H9 (cell line): ENCODE data around the gene RNF215. TPM values are rescaled to one million over a fixed set of nuclear protein-coding genes. Genes with fewer than 3 reads are reported as not detected.

Experiments
- DNase-seq: peaks from one replicate; pipeline ENCODE4 v3.0.0-alpha.2; 2017
- H2AFZ ChIP-seq: one replicate; pipeline ENCODE4 v1.6.1; 2013; ENCODE audit warnings: mild to moderate bottlenecking, low read length, control low read depth, moderate library complexity
- H2AK5ac ChIP-seq: 2 replicates; pipeline ENCODE4 v1.6.1; 2013; ENCODE audit warnings: low read length, control low read depth, mixed read lengths; ENCODE audit not compliant: insufficient read length
- H2BK120ac ChIP-seq: one replicate; pipeline ENCODE4 v1.6.1; 2013; ENCODE audit warnings: low read depth, mild to moderate bottlenecking, low read length, control low read depth, inconsistent platforms; ENCODE audit not compliant: poor library complexity, severe bottlenecking
- H2BK12ac ChIP-seq: 2 replicates; pipeline ENCODE4 v1.6.1; 2013; ENCODE audit warnings: low read length, control low read depth, mixed read lengths, low read depth; ENCODE audit not compliant: insufficient read length
- H2BK15ac ChIP-seq: 2 replicates; pipeline ENCODE4 v1.6.1; 2013; ENCODE audit warnings: low read depth, low read length, control low read depth
- H2BK20ac ChIP-seq: one replicate; pipeline ENCODE4 v1.6.1; 2013; ENCODE audit warnings: low read depth, mild to moderate bottlenecking, low read length, control low read depth, inconsistent platforms; ENCODE audit not compliant: poor library complexity, severe bottlenecking
- H2BK5ac ChIP-seq: 2 replicates; pipeline ENCODE4 v1.6.1; 2013; ENCODE audit warnings: low read length, control low read depth, mixed read lengths; ENCODE audit not compliant: insufficient read length
- H3K14ac ChIP-seq: 2 replicates; pipeline ENCODE4 v1.6.1; 2013; ENCODE audit warnings: low read length, control low read depth; ENCODE audit not compliant: insufficient read depth
- H3K18ac ChIP-seq: 2 replicates; pipeline ENCODE4 v1.6.1; 2013; ENCODE audit warnings: low read depth, mild to moderate bottlenecking, mixed read lengths, low read length, control low read depth; ENCODE audit not compliant: insufficient read length
- H3K23ac ChIP-seq: 2 replicates; pipeline ENCODE4 v1.6.1; 2013; ENCODE audit warnings: low read length, control low read depth, mixed read lengths, low read depth; ENCODE audit not compliant: insufficient read length
- H3K23me2 ChIP-seq: 2 replicates; pipeline ENCODE4 v1.6.1; 2013; ENCODE audit warnings: low read depth, mild to moderate bottlenecking, mixed read lengths, low read length, control low read depth; ENCODE audit not compliant: insufficient read length, poor library complexity, severe bottlenecking
- H3K27ac ChIP-seq: 2 replicates; pipeline ENCODE4 v1.5.1; 2013; ENCODE audit warnings: low read length, control low read depth, mixed read lengths, low read depth; ENCODE audit not compliant: insufficient read length
- H3K27me3 ChIP-seq: 2 replicates; pipeline ENCODE4 v1.6.1; 2013; ENCODE audit warnings: low read length, control low read depth, inconsistent platforms; ENCODE audit not compliant: insufficient read depth
- H3K4ac ChIP-seq: 2 replicates; pipeline ENCODE4 v1.6.1; 2013; ENCODE audit warnings: low read depth, mild to moderate bottlenecking, control low read depth, inconsistent platforms, low read length, moderate library complexity
- H3K4me1 ChIP-seq: 2 replicates; pipeline ENCODE4 v1.6.1; 2013; ENCODE audit warnings: low read length, control low read depth, inconsistent platforms; ENCODE audit not compliant: insufficient read depth
- H3K4me2 ChIP-seq: 2 replicates; pipeline ENCODE4 v1.6.1; 2013; ENCODE audit warnings: low read length, control low read depth, mixed read lengths; ENCODE audit not compliant: insufficient read length, insufficient read depth
- H3K56ac ChIP-seq: 2 replicates; pipeline ENCODE4 v1.6.1; 2013; ENCODE audit warnings: low read depth, mild to moderate bottlenecking, mixed read lengths, low read length, control low read depth; ENCODE audit not compliant: insufficient read length
- H3K79me1 ChIP-seq: 2 replicates; pipeline ENCODE4 v1.6.1; 2013; ENCODE audit warnings: low read depth, mild to moderate bottlenecking, moderate library complexity, low read length, control low read depth, inconsistent platforms; ENCODE audit not compliant: insufficient read depth, poor library complexity, severe bottlenecking
- H3K79me2 ChIP-seq: 2 replicates; pipeline ENCODE4 v1.6.1; 2013; ENCODE audit warnings: low read length, control low read depth, inconsistent platforms; ENCODE audit not compliant: insufficient read depth
- H3K9ac ChIP-seq: 2 replicates; pipeline ENCODE4 v1.6.1; 2013; ENCODE audit warnings: low read length, control low read depth, mixed read lengths; ENCODE audit not compliant: insufficient read length; ENCODE audit errors: extremely low read depth
- H3K9me3 ChIP-seq: one replicate; pipeline ENCODE4 v1.6.1; 2013; ENCODE audit warnings: low read depth, low read length, inconsistent platforms; ENCODE audit not compliant: control insufficient read depth
- H3T11ph ChIP-seq: one replicate; pipeline ENCODE4 v1.6.1; 2013; ENCODE audit warnings: mild to moderate bottlenecking, low read length, control low read depth, inconsistent platforms
- H4K20me1 ChIP-seq: one replicate; pipeline ENCODE4 v1.6.1; 2013; ENCODE audit not compliant: control insufficient read depth, insufficient read length, insufficient read depth
- H4K5ac ChIP-seq: 2 replicates; pipeline ENCODE4 v1.6.1; 2013; ENCODE audit warnings: low read depth, mild to moderate bottlenecking, mixed read lengths, low read length, control low read depth; ENCODE audit not compliant: insufficient read length
- H4K8ac ChIP-seq: replicated peaks from 2 replicates; pipeline ENCODE4 v1.6.1; 2013; ENCODE audit warnings: low read length, control low read depth, mixed read lengths, low read depth; ENCODE audit not compliant: insufficient read length
- H4K91ac ChIP-seq: 2 replicates; pipeline ENCODE4 v1.6.1; 2013; ENCODE audit warnings: low read depth, mild to moderate bottlenecking, moderate library complexity, mixed read lengths, low read length, control low read depth; ENCODE audit not compliant: insufficient read length
- H3K27ac Mint-ChIP-seq, 3 experiments: 2 replicates in 2 of 3; 3 replicates in 1 of 3; pipeline ENCODE4 v1.8.0; 2020 to 2021; ENCODE audit warnings: mixed read lengths in 3 of 3, mild to moderate bottlenecking in 1 of 3, moderate library complexity in 1 of 3
- H3K27me3 Mint-ChIP-seq: 2 replicates; pipeline ENCODE4 v1.8.0; 2021; ENCODE audit warnings: low read depth, mild to moderate bottlenecking, moderate library complexity, mixed read lengths
- H3K36me3 Mint-ChIP-seq, 3 experiments: 2 replicates in 2 of 3; 3 replicates in 1 of 3; pipeline ENCODE4 v1.8.0; 2020 to 2021; ENCODE audit warnings: low read depth in 3 of 3, mixed read lengths in 3 of 3; ENCODE audit not compliant: insufficient read depth in 1 of 3
- H3K4me1 Mint-ChIP-seq, 2 experiments: 2 replicates each; pipeline ENCODE4 v1.8.0; 2020; ENCODE audit warnings: mixed read lengths in 2 of 2
- H3K4me3 Mint-ChIP-seq, 2 experiments: 2 replicates in 1 of 2; 3 replicates in 1 of 2; pipeline ENCODE4 v1.8.0; 2020 to 2021; ENCODE audit warnings: mild to moderate bottlenecking in 2 of 2, mixed read lengths in 2 of 2, moderate library complexity in 1 of 2
- H3K9me3 Mint-ChIP-seq, 2 experiments: 2 replicates in 1 of 2; 3 replicates in 1 of 2; pipeline ENCODE4 v1.8.0; 2020; ENCODE audit warnings: mild to moderate bottlenecking in 2 of 2, mixed read lengths in 2 of 2, moderate library complexity in 1 of 2
- CTCF ChIP-seq: fragments of 200-600 bp; sonication (generic); conservative IDR thresholded peaks from 3 replicates; pipeline ENCODE4 v1.8.0; 2021; ENCODE audit warnings: antibody characterized with exemption, mild to moderate bottlenecking
- WGBS: extraction: QIAGEN DNeasy Blood & Tissue Kit; methylation state at CpG from one replicate; pipeline ENCODE4 v1.1.7; 2013; ENCODE audit warnings: missing lambda C conversion rate, low lambda C conversion rate, mixed read lengths; ENCODE audit not compliant: insufficient read length; ENCODE audit errors: extremely low coverage; 5-methylcytosine and 5-hydroxymethylcytosine counted together
- total RNA-seq: library from RNA; stranded (reverse); gene quantifications from 2 replicates; pipeline ENCODE4 v1.2.1, GENCODE V29; 2021

Gene RNF215
- total RNA-seq, 1 experiment from 2014 or later = 24.5 TPM

DNA sequence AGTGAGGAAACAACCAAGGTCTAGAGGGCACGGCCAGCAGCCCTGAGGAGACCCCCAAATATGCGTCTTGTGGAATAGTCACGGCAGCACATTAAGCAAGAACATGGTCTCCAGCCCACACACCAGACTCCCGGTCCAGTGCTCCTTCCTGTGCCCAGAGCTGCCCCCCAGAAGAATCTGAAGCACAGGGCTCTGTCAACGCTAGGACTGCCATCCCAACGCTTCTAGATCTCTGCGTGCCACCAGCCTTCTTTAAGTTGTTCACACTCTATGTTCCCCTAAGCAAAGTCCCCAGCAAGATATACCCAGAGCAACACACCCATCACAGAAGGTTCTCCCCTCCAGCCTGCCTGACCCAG lies 6.1 kb upstream of the RNF215 start:
- no peak overlapping the region for H4K5ac ChIP-seq
- no peak overlapping the region for H3K27ac ChIP-seq
- H2AFZ ChIP-seq = no peak overlapping the region
- H3K27me3 ChIP-seq = peaks cover 4% of the 10 kb centered on the region; the same call in 1 of the 2 replicates
- H3K4me2 ChIP-seq = no peak overlapping the region
- H3K79me1 ChIP-seq = no peaks in the 10 kb centered on the region
- no peak overlapping the region for H3K4me3 Mint-ChIP-seq
- no peak overlapping the region for H3K23ac ChIP-seq
- H3K36me3 Mint-ChIP-seq = peaks cover 0 to 8% (median 5%) of the 10 kb centered on the region in 3 experiments; a peak in 3 of 7 replicates
- no peak overlapping the region for H3K14ac ChIP-seq
- no peak overlapping the region for H4K8ac ChIP-seq
- H3K18ac ChIP-seq = no peak overlapping the region
- no peak overlapping the region for H2BK15ac ChIP-seq
- peaks cover 7% of the 10 kb centered on the region for H3K23me2 ChIP-seq
- no peak overlapping the region for H3K56ac ChIP-seq
- H3K79me2 ChIP-seq = no peaks in the 10 kb centered on the region
- WGBS = no CpG with 5 or more reads among the region's 7 CpGs
- no peaks in the 10 kb centered on the region for H3K9me3 ChIP-seq
- H2BK12ac ChIP-seq = no peak overlapping the region
- H3K9me3 Mint-ChIP-seq = peaks cover 5 to 11% of the 10 kb centered on the region in 2 experiments
- H4K20me1 ChIP-seq = no peaks in the 10 kb centered on the region
- no peak overlapping the region for H4K91ac ChIP-seq
- peaks cover 33 to 43% of the 10 kb centered on the region in 2 experiments for H3K4me1 Mint-ChIP-seq
- no peak overlapping the region for H2BK120ac ChIP-seq
- H3K4ac ChIP-seq = no peak overlapping the region
- TF ChIP-seq CTCF = no peak
- peaks cover 6% of the 10 kb centered on the region; the same call in 1 of the 2 replicates for H3K4me1 ChIP-seq
- H3K27ac Mint-ChIP-seq = peak overlapping the region in 2 of 3 experiments; percentile 16 to 24; a peak in 4 of 7 replicates
- H2BK20ac ChIP-seq = no peak overlapping the region
- no peak overlapping the region for H2AK5ac ChIP-seq
- no peak for DNase-seq
- peaks cover 30% of the 10 kb centered on the region for H3K27me3 Mint-ChIP-seq
- no peak overlapping the region for H3K9ac ChIP-seq
- H3T11ph ChIP-seq = no peak overlapping the region
- no peak overlapping the region for H2BK5ac ChIP-seq
